HepG2 (cell line): ENCODE measurements around the gene PRKN. TPM values are rescaled to one million over a fixed set of nuclear protein-coding genes. Genes with fewer than 3 reads are reported as not detected.

Source experiments
- CC2D1A ChIP-seq: sonication (generic); formaldehyde crosslinking; IDR thresholded peaks from 2 replicates; pipeline ENCODE4 v1.8.1; 2023; ENCODE audit warnings: mild to moderate bottlenecking, missing genetic modification reagents
- CTCF ChIP-seq: sonication (generic); formaldehyde crosslinking; IDR thresholded peaks from 2 replicates; pipeline ENCODE4 v1.5.0; 2020; ENCODE audit warnings: mild to moderate bottlenecking, missing genetic modification reagents, moderate library complexity
- EED ChIP-seq: sonication (generic); formaldehyde crosslinking; IDR thresholded peaks from 2 replicates; pipeline ENCODE4 v1.5.0; 2020; ENCODE audit warnings: mild to moderate bottlenecking, missing genetic modification reagents
- HHEX ChIP-seq: IDR thresholded peaks from 2 replicates; pipeline ENCODE4 v1.6.1; 2016; ENCODE audit warnings: control low read depth
- MEIS2 ChIP-seq: sonication (generic); formaldehyde crosslinking; IDR thresholded peaks from 2 replicates; pipeline ENCODE4 v1.9.0; 2021; ENCODE audit warnings: mild to moderate bottlenecking, missing genetic modification reagents
- PATZ1 ChIP-seq: sonication (generic); formaldehyde crosslinking; IDR thresholded peaks from 2 replicates; pipeline ENCODE4 v1.4.0; 2020; ENCODE audit warnings: missing genetic modification reagents
- PBX2 ChIP-seq: IDR thresholded peaks from 2 replicates; pipeline ENCODE4 v1.6.1; 2016; ENCODE audit warnings: control low read depth
- RXRA ChIP-seq: sonication (generic); formaldehyde crosslinking; IDR thresholded peaks from 2 replicates; pipeline ENCODE4 v1.5.1; 2020; ENCODE audit warnings: missing genetic modification reagents
- SNAPC4 ChIP-seq: sonication (generic); formaldehyde crosslinking; IDR thresholded peaks from 2 replicates; pipeline ENCODE4 v1.4.0; 2020; ENCODE audit warnings: mild to moderate bottlenecking, missing genetic modification reagents
- THAP11 ChIP-seq: IDR thresholded peaks from 2 replicates; pipeline ENCODE4 v1.6.1; 2016; ENCODE audit warnings: missing biosample characterization, missing genetic modification reagents
- ZFP41 ChIP-seq: sonication (generic); formaldehyde crosslinking; IDR thresholded peaks from 2 replicates; pipeline ENCODE4 v1.4.0; 2020; ENCODE audit warnings: mild to moderate bottlenecking, missing genetic modification reagents, borderline replicate concordance
- ZNF207 ChIP-seq: fragments of 450-650 bp; IDR thresholded peaks from 2 replicates; pipeline ENCODE4 v1.6.1; 2016; ENCODE audit warnings: antibody characterized with exemption, borderline replicate concordance
- ZNF235 ChIP-seq: sonication (generic); formaldehyde crosslinking; IDR thresholded peaks from 2 replicates; pipeline ENCODE4 v1.8.1; 2023; ENCODE audit warnings: mild to moderate bottlenecking, missing genetic modification reagents, borderline replicate concordance
- ZNF792 ChIP-seq: IDR thresholded peaks from 2 replicates; pipeline ENCODE4 v1.6.1; 2016
- ZSCAN12 ChIP-seq: sonication (generic); formaldehyde crosslinking; IDR thresholded peaks from 2 replicates; pipeline ENCODE4 v1.9.0; 2021; ENCODE audit warnings: mild to moderate bottlenecking, missing genetic modification reagents
- polyA plus RNA-seq, 8 experiments: library from polyadenylated mRNA; depleted of rRNA in 3 of 8; stranded (reverse) in 7 of 8; unstranded in 1 of 8; fragments of >200 nt; fragmentation: Illumina TruSeq in 4 of 8; extraction: Trizol in 4 of 8; gene quantifications; 2 replicates each; pipeline versions ENCODE4 v1.2.1 to v1.2.3, GENCODE V29; 2011 to 2016; ENCODE audit warnings: low read depth in 4 of 8, missing spikeins in 1 of 8, mixed read lengths in 1 of 8; ENCODE audit not compliant: insufficient read depth in 1 of 8
- total RNA-seq, 5 experiments: library from RNA; depleted of rRNA; stranded (reverse); fragments of >200 nt; fragmentation: Illumina TruSeq; extraction: Trizol; gene quantifications; 2 replicates each; pipeline ENCODE4 v1.2.3, GENCODE V29; 2016; ENCODE audit warnings: low read depth in 1 of 5
- TF ChIP-seq, protein P1 (sequence below): sonication (generic); formaldehyde crosslinking; IDR thresholded peaks from 2 replicates; pipeline ENCODE4 v1.9.0; 2022; ENCODE audit warnings: missing genetic modification reagents, mild to moderate bottlenecking, borderline replicate concordance
- TF ChIP-seq, protein P2 (sequence below): sonication (generic); formaldehyde crosslinking; IDR thresholded peaks from 2 replicates; pipeline ENCODE4 v1.5.0; 2020; ENCODE audit warnings: missing genetic modification reagents, mild to moderate bottlenecking, borderline replicate concordance

Gene PRKN
- total and polyA plus RNA-seq, 2 of the 13 experiments (the other 11 are each of a cell fraction or from before 2014, with no cell fraction given), result 0.31 to 0.44 TPM

GRCh38 chr6:161370880-161371279 is 1356.7 kb downstream of the PRKN start (continued):
- TF ChIP-seq CC2D1A (CRISPR knock-in tag), result no peak
- no peak for TF ChIP-seq HHEX (CRISPR knock-in tag)
- peak; percentile 96 for TF ChIP-seq CTCF (CRISPR knock-in tag)
- no peak for TF ChIP-seq RXRA (CRISPR knock-in tag)
- TF ChIP-seq ZNF792, result 0 out of 2 replicates have a peak, but pooled peaks have one; percentile 22
- TF ChIP-seq MEIS2 (CRISPR knock-in tag), result no peak
- no peak for TF ChIP-seq ZFP41 (CRISPR knock-in tag)
- 0 out of 2 replicates have a peak, but pooled peaks have one; percentile 29 for TF ChIP-seq THAP11
- TF ChIP-seq, protein P1, sequence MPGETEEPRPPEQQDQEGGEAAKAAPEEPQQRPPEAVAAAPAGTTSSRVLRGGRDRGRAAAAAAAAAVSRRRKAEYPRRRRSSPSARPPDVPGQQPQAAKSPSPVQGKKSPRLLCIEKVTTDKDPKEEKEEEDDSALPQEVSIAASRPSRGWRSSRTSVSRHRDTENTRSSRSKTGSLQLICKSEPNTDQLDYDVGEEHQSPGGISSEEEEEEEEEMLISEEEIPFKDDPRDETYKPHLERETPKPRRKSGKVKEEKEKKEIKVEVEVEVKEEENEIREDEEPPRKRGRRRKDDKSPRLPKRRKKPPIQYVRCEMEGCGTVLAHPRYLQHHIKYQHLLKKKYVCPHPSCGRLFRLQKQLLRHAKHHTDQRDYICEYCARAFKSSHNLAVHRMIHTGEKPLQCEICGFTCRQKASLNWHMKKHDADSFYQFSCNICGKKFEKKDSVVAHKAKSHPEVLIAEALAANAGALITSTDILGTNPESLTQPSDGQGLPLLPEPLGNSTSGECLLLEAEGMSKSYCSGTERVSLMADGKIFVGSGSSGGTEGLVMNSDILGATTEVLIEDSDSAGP (CRISPR knock-in tag), result 0 out of 2 replicates have a peak, but pooled peaks have one; percentile 24
- no peak for TF ChIP-seq ZNF207
- TF ChIP-seq PATZ1 (CRISPR knock-in tag), result no peak
- TF ChIP-seq, protein P2, sequence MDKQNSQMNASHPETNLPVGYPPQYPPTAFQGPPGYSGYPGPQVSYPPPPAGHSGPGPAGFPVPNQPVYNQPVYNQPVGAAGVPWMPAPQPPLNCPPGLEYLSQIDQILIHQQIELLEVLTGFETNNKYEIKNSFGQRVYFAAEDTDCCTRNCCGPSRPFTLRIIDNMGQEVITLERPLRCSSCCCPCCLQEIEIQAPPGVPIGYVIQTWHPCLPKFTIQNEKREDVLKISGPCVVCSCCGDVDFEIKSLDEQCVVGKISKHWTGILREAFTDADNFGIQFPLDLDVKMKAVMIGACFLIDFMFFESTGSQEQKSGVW (CRISPR knock-in tag), result no peak
- no peak for TF ChIP-seq ZNF235
- no peak for TF ChIP-seq ZSCAN12 (CRISPR knock-in tag)
- no peak for TF ChIP-seq EED (CRISPR knock-in tag)
- no peak for TF ChIP-seq PBX2
- TF ChIP-seq SNAPC4, result no peak
